NT2/D1 (cell line): ENCODE measurements around the gene GSTM5.

ENCODE experiments used
- SUZ12 ChIP-seq: IDR thresholded peaks from 2 replicates; pipeline ENCODE4 v1.6.1; 2011; ENCODE audit not compliant: insufficient read length, insufficient read depth; ENCODE audit errors: extremely low read depth
- YY1 ChIP-seq: IDR thresholded peaks from 2 replicates; pipeline ENCODE4 v1.6.1; 2011; ENCODE audit not compliant: insufficient read length, insufficient read depth
- ZNF274 ChIP-seq: IDR thresholded peaks from 2 replicates; pipeline ENCODE4 v1.6.1; 2011; ENCODE audit warnings: mild to moderate bottlenecking, low read depth, low read length

DNA sequence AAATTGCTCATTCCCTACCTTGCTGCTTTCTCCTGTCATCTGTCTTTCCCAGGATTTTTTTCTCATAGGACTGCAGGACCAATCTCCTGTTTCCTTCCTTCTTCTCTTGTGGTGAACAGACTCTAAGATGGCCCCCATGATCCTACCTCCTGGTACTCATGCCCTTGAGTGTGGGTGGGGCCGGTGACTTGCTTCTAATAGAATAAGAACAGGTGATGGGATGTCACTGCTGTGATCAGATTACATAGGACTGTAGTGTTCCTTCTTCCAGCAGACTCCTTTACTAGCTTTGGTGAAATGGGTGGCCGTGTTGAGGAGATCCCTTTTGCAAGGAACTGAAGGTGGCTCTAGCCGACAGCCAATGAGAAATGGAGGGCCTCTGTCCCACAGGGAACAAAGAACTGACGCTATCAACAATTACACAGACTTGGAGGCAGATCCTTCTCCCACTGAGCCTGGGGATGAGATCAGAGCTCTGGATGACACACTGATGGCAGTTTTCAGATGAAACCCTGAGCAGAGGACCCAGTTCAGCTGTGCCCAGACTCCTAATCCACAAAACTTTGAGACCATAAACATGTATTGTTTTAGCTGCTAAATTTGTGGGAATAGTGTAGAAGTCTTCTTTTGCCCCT, 21.3 kb downstream of the GSTM5 start:
- TF ChIP-seq ZNF274, result no peak
- TF ChIP-seq SUZ12, result no peak
- TF ChIP-seq YY1, result no peak
